DND-41 (cell line): ENCODE results near the gene ROBO2.

Experiments
- ATAC-seq: fragments of 200-7000 bp; cut with Tn5 transposase; 3 replicates; pipeline ENCODE4 v1.9.1; 2021; ENCODE audit warnings: low read depth; ENCODE audit not compliant: insufficient read depth
- DNase-seq: peaks from one replicate; pipeline ENCODE4 v3.0.0-alpha.2; 2020
- H2AFZ ChIP-seq: 2 replicates; pipeline ENCODE4 v1.6.0; 2012; ENCODE audit warnings: low read depth, low read length
- H3K27ac ChIP-seq: 2 replicates; pipeline ENCODE4 v1.5.1; 2012; ENCODE audit warnings: low read length, inconsistent platforms
- H3K27me3 ChIP-seq: fragments of 200-600 bp; sonication (generic); 2 replicates; pipeline ENCODE4 v1.6.0; 2012; ENCODE audit warnings: low read length, mild to moderate bottlenecking, inconsistent platforms; ENCODE audit not compliant: insufficient read depth, poor library complexity
- H3K36me3 ChIP-seq: 2 replicates; pipeline ENCODE4 v1.5.1; 2012; ENCODE audit warnings: low read length, inconsistent platforms; ENCODE audit not compliant: insufficient read depth
- H3K4me1 ChIP-seq: 2 replicates; pipeline ENCODE4 v1.5.1; 2012; ENCODE audit warnings: mild to moderate bottlenecking, low read length; ENCODE audit not compliant: insufficient read depth
- H3K4me2 ChIP-seq: 2 replicates; pipeline ENCODE4 v1.6.0; 2012; ENCODE audit warnings: mild to moderate bottlenecking, moderate library complexity, low read length, inconsistent platforms; ENCODE audit not compliant: insufficient read depth
- H3K4me3 ChIP-seq, 2 experiments: fragments of 200-600 bp in 1 of 2; shearing (Covaris generic) in 1 of 2; 2 replicates each; pipeline ENCODE4 v1.5.1; 2012 to 2016; ENCODE audit warnings: inconsistent platforms in 2 of 2, low read length in 2 of 2, mild to moderate bottlenecking in 2 of 2, low read depth in 1 of 2, moderate library complexity in 1 of 2
- H3K79me2 ChIP-seq: 2 replicates; pipeline ENCODE4 v1.6.0; 2012; ENCODE audit warnings: low read length, inconsistent platforms; ENCODE audit not compliant: insufficient read depth
- H3K9ac ChIP-seq: 2 replicates; pipeline ENCODE4 v1.6.0; 2012; ENCODE audit warnings: low read depth, mild to moderate bottlenecking, inconsistent platforms, low read length, moderate library complexity
- H3K9me3 ChIP-seq: 2 replicates; pipeline ENCODE4 v1.5.1; 2012; ENCODE audit warnings: low read length, moderate library complexity, mild to moderate bottlenecking, inconsistent platforms; ENCODE audit not compliant: insufficient read depth, severe bottlenecking
- H4K20me1 ChIP-seq: 2 replicates; pipeline ENCODE4 v1.6.0; 2012; ENCODE audit warnings: low read length; ENCODE audit not compliant: insufficient read depth
- CTCF ChIP-seq: IDR thresholded peaks from 2 replicates; pipeline ENCODE4 v1.5.1; 2012; ENCODE audit warnings: borderline replicate concordance, low read length, moderate library complexity, mild to moderate bottlenecking; ENCODE audit not compliant: poor library complexity, severe bottlenecking; ENCODE audit errors: extremely low read depth
- EZH2 ChIP-seq: IDR thresholded peaks from 3 replicates; pipeline ENCODE4 v1.6.1; 2012; ENCODE audit warnings: borderline replicate concordance, low read depth, mild to moderate bottlenecking, moderate library complexity, low read length, inconsistent platforms; ENCODE audit not compliant: severe bottlenecking

Gene ROBO2

GRCh38 chr3:77267589-77267988 is 227.7 kb downstream of the ROBO2 start:
- H3K36me3 ChIP-seq: no peaks in the 10 kb centered on the region
- H3K9ac ChIP-seq: no peak overlapping the region

GRCh38 chr3:77271306-77271705 is 231.4 kb downstream of the ROBO2 start:
- no peaks in the 10 kb centered on the region for H3K4me1 ChIP-seq
- H3K9ac ChIP-seq: no peak overlapping the region
- H2AFZ ChIP-seq: no peak overlapping the region
- H3K27me3 ChIP-seq: no peaks in the 10 kb centered on the region
- H3K4me3 ChIP-seq: no peak overlapping the region
- H4K20me1 ChIP-seq: no peaks in the 10 kb centered on the region
- no peaks in the 10 kb centered on the region for H3K79me2 ChIP-seq
- ATAC-seq (no peak), DNase-seq (no peak)
- no peak overlapping the region for H3K27ac ChIP-seq
- H3K4me2 ChIP-seq: no peak overlapping the region
- no peaks in the 10 kb centered on the region for H3K36me3 ChIP-seq
- TF ChIP-seq EZH2: no peak
- no peak for TF ChIP-seq CTCF
- no peaks in the 10 kb centered on the region for H3K9me3 ChIP-seq

More at GRCh38 chr3:77267589-77267988, 227.7 kb downstream of the ROBO2 start:
- no peak overlapping the region for H3K4me2 ChIP-seq
- no peaks in the 10 kb centered on the region for H3K9me3 ChIP-seq
- H3K27me3 ChIP-seq: no peaks in the 10 kb centered on the region
- H4K20me1 ChIP-seq: no peaks in the 10 kb centered on the region
- DNase-seq: no peak
- no peak overlapping the region for H3K27ac ChIP-seq
- H3K4me3 ChIP-seq: no peak overlapping the region
- no peaks in the 10 kb centered on the region for H3K79me2 ChIP-seq
- no peak for ATAC-seq
- TF ChIP-seq EZH2 (no peak), CTCF (no peak)
- no peak overlapping the region for H2AFZ ChIP-seq
- no peaks in the 10 kb centered on the region for H3K4me1 ChIP-seq

GRCh38 chr3:77271711-77272110 is 231.8 kb downstream of the ROBO2 start:
- Histone ChIP-seq H3K4me2 (no peak overlapping the region), H4K20me1 (no peaks in the 10 kb centered on the region), H3K36me3 (no peaks in the 10 kb centered on the region), H3K4me3 (no peak overlapping the region), H2AFZ (no peak overlapping the region), H3K9me3 (no peaks in the 10 kb centered on the region), H3K4me1 (no peaks in the 10 kb centered on the region), H3K9ac (no peak overlapping the region), H3K27ac (no peak overlapping the region), H3K79me2 (no peaks in the 10 kb centered on the region), H3K27me3 (no peaks in the 10 kb centered on the region)
- DNase-seq (no peak), ATAC-seq (no peak)
- TF ChIP-seq EZH2 (no peak), CTCF (no peak)

GRCh38 chr3:77279276-77279675 is 239.4 kb downstream of the ROBO2 start:
- H3K27me3 ChIP-seq: no peaks in the 10 kb centered on the region

More at GRCh38 chr3:77279276-77279675, 239.4 kb downstream of the ROBO2 start:
- no peak for DNase-seq
- Histone ChIP-seq H3K27ac (no peak overlapping the region), H3K9ac (no peak overlapping the region), H3K4me2 (no peak overlapping the region), H3K9me3 (no peaks in the 10 kb centered on the region), H2AFZ (no peak overlapping the region), H4K20me1 (no peaks in the 10 kb centered on the region), H3K79me2 (no peaks in the 10 kb centered on the region), H3K36me3 (no peaks in the 10 kb centered on the region), H3K4me3 (no peak overlapping the region), H3K4me1 (no peaks in the 10 kb centered on the region)
- TF ChIP-seq CTCF (no peak), EZH2 (no peak)
- no peak for ATAC-seq
